Keratinocyte (primary cell): Measurements from ENCODE around the gene CUL4A. TPM values are rescaled to one million over a fixed set of nuclear protein-coding genes. Genes with fewer than 3 reads are reported as not detected.

ENCODE experiments used
- DNase-seq: peaks from one replicate; pipeline ENCODE4 v3.0.0-alpha.2; 2011; ENCODE audit warnings: low read depth, missing footprints, low spot score
- FAIRE-seq: peaks from 2 replicates; lab custom pipeline; 2011; peaks lifted over from hg19 to GRCh38; lab: Jason Lieb, UNC
- H2AFZ ChIP-seq: 2 replicates; pipeline ENCODE4 v1.6.0; 2012; ENCODE audit warnings: low read length, control low read depth, inconsistent platforms; ENCODE audit not compliant: control insufficient read depth
- H3K27ac ChIP-seq: 2 replicates; pipeline ENCODE4 v1.5.1; 2011; ENCODE audit warnings: low read length; ENCODE audit not compliant: control insufficient read depth, insufficient read depth
- H3K27me3 ChIP-seq: 3 replicates; pipeline ENCODE4 v1.6.0; 2011; ENCODE audit warnings: low read length; ENCODE audit not compliant: control insufficient read depth, insufficient read depth; ENCODE audit errors: extremely low read depth
- H3K36me3 ChIP-seq, 2 experiments: 2 replicates in 1 of 2; 3 replicates in 1 of 2; pipeline ENCODE4 v1.5.1; 2011; ENCODE audit warnings: low read length in 2 of 2, mild to moderate bottlenecking in 1 of 2; ENCODE audit not compliant: control insufficient read depth in 2 of 2, insufficient read depth in 2 of 2; ENCODE audit errors: extremely low read depth in 1 of 2
- H3K4me1 ChIP-seq: 3 replicates; pipeline ENCODE4 v1.5.1; 2011; ENCODE audit warnings: low read length; ENCODE audit not compliant: control insufficient read depth, insufficient read depth; ENCODE audit errors: extremely low read depth
- H3K4me2 ChIP-seq: 3 replicates; pipeline ENCODE4 v1.6.0; 2011; ENCODE audit warnings: low read depth, low read length; ENCODE audit not compliant: control insufficient read depth, insufficient read depth; ENCODE audit errors: extremely low read depth
- H3K4me3 ChIP-seq, 3 experiments: fragments of 200-600 bp in 1 of 3; sonication (generic) in 1 of 3; 2 replicates in 2 of 3; 3 replicates in 1 of 3; pipeline ENCODE4 v1.5.1; 2011 to 2016; ENCODE audit warnings: low read length in 3 of 3, mild to moderate bottlenecking in 3 of 3, control low read depth in 2 of 3, inconsistent platforms in 1 of 3, low read depth in 1 of 3, mixed read lengths in 1 of 3, mixed run types in 1 of 3, moderate library complexity in 1 of 3; ENCODE audit not compliant: control insufficient read depth in 2 of 3, insufficient read depth in 2 of 3; ENCODE audit errors: extremely low read depth in 1 of 3
- H3K79me2 ChIP-seq: 2 replicates; pipeline ENCODE4 v1.6.0; 2012; ENCODE audit warnings: low read length; ENCODE audit not compliant: control insufficient read depth, insufficient read depth
- H3K9ac ChIP-seq: 3 replicates; pipeline ENCODE4 v1.6.0; 2011; ENCODE audit warnings: low read length; ENCODE audit not compliant: control insufficient read depth, insufficient read depth; ENCODE audit errors: extremely low read depth
- H3K9me1 ChIP-seq: 3 replicates; pipeline ENCODE4 v1.6.0; 2011; ENCODE audit warnings: low read length; ENCODE audit not compliant: control insufficient read depth, insufficient read depth; ENCODE audit errors: extremely low read depth
- H3K9me3 ChIP-seq: 2 replicates; pipeline ENCODE4 v1.5.1; 2012; ENCODE audit warnings: low read depth, low read length; ENCODE audit not compliant: control insufficient read depth
- H4K20me1 ChIP-seq: 3 replicates; pipeline ENCODE4 v1.6.0; 2011; ENCODE audit warnings: low read length; ENCODE audit not compliant: control insufficient read depth, insufficient read depth; ENCODE audit errors: extremely low read depth
- EZH2 ChIP-seq: IDR thresholded peaks from one replicate; pipeline ENCODE4 v1.6.1; 2012; ENCODE audit warnings: inconsistent platforms, mild to moderate bottlenecking, low read length, moderate library complexity
- dilution Hi-C: fragments of 300-500 bp; cut with MboI; formaldehyde crosslinking; loops from one replicate; pipeline ENCODE4 v1.7.0; 2020; ENCODE audit warnings: low sequenced_read_pairs; ENCODE audit not compliant: extremely low pct_ligation_motif_present
- polyA plus RNA-seq, 5 experiments: library from polyadenylated mRNA; depleted of rRNA in 3 of 5; stranded (reverse) in 3 of 5; stranded (forward) in 1 of 5; unstranded in 1 of 5; fragments of >200 nt; gene quantifications; 1 replicate in 1 of 5; 2 replicates in 3 of 5; 3 replicates in 1 of 5; pipeline versions ENCODE4 v1.2.1 to v1.2.3, GENCODE V29; 2011 to 2012; ENCODE audit warnings: missing spikeins in 2 of 5, low read depth in 1 of 5, low replicate concordance in 1 of 5
- TF ChIP-seq, protein P1 (sequence below), 3 experiments: IDR thresholded peaks in 1 of 3; conservative IDR thresholded peaks in 1 of 3; optimal IDR thresholded peaks in 1 of 3; 2 replicates in 2 of 3; 3 replicates in 1 of 3; pipeline versions ENCODE3 to v1.5.1; 2011; ENCODE audit warnings: low read length in 3 of 3, mild to moderate bottlenecking in 3 of 3, moderate library complexity in 2 of 3, control low read depth in 1 of 3, inconsistent platforms in 1 of 3; ENCODE audit not compliant: insufficient read depth in 2 of 3; ENCODE audit errors: extremely low read depth in 1 of 3

Gene CUL4A
- polyA plus RNA-seq, 1 donor (not counting 4 experiments of a cell fraction or from before 2014, with no cell fraction given) = 57.3 TPM

DNA sequence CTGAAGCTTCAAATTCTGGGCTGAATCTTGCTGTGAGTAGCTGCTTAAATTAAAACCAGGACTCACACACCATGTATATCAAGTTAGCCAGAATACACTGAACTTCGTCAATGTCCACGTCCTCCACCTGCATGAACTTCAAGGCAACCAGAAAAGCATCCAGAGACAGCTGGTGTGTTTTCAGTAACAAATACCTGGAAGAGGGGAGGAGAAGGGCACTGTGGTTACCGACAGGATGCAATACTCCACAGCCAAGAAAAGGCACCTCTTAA lies 30.6 kb upstream of the CUL4A start:
- no peak overlapping the region for H3K4me3 ChIP-seq
- H4K20me1 ChIP-seq = peaks cover 3% of the 10 kb centered on the region
- peaks cover 24 to 40% of the 10 kb centered on the region in 2 experiments for H3K36me3 ChIP-seq
- H3K4me1 ChIP-seq = peaks cover 4% of the 10 kb centered on the region
- no peaks in the 10 kb centered on the region for H3K9me3 ChIP-seq
- dilution Hi-C loops = no loop called here
- FAIRE-seq (no peak), DNase-seq (no peak)
- H2AFZ ChIP-seq = no peak overlapping the region
- no peak overlapping the region for H3K9ac ChIP-seq
- no peak for TF ChIP-seq EZH2
- TF ChIP-seq, protein P1, sequence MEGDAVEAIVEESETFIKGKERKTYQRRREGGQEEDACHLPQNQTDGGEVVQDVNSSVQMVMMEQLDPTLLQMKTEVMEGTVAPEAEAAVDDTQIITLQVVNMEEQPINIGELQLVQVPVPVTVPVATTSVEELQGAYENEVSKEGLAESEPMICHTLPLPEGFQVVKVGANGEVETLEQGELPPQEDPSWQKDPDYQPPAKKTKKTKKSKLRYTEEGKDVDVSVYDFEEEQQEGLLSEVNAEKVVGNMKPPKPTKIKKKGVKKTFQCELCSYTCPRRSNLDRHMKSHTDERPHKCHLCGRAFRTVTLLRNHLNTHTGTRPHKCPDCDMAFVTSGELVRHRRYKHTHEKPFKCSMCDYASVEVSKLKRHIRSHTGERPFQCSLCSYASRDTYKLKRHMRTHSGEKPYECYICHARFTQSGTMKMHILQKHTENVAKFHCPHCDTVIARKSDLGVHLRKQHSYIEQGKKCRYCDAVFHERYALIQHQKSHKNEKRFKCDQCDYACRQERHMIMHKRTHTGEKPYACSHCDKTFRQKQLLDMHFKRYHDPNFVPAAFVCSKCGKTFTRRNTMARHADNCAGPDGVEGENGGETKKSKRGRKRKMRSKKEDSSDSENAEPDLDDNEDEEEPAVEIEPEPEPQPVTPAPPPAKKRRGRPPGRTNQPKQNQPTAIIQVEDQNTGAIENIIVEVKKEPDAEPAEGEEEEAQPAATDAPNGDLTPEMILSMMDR (optimal IDR thresholded peaks at IDR 0.05 in 1 of 3, IDR thresholded peaks at IDR 0.05 in 1 of 3, conservative IDR thresholded peaks at IDR 0.05 in 1 of 3; ENCODE audit: extremely low read depth in 1 of 3, insufficient read depth in 2 of 3, low read length in 3 of 3) = no peak
- H3K27me3 ChIP-seq = no peaks in the 10 kb centered on the region
- H3K9me1 ChIP-seq = no peaks in the 10 kb centered on the region
- no peak overlapping the region for H3K27ac ChIP-seq
- no peak overlapping the region for H3K4me2 ChIP-seq
- no peaks in the 10 kb centered on the region for H3K79me2 ChIP-seq

DNA sequence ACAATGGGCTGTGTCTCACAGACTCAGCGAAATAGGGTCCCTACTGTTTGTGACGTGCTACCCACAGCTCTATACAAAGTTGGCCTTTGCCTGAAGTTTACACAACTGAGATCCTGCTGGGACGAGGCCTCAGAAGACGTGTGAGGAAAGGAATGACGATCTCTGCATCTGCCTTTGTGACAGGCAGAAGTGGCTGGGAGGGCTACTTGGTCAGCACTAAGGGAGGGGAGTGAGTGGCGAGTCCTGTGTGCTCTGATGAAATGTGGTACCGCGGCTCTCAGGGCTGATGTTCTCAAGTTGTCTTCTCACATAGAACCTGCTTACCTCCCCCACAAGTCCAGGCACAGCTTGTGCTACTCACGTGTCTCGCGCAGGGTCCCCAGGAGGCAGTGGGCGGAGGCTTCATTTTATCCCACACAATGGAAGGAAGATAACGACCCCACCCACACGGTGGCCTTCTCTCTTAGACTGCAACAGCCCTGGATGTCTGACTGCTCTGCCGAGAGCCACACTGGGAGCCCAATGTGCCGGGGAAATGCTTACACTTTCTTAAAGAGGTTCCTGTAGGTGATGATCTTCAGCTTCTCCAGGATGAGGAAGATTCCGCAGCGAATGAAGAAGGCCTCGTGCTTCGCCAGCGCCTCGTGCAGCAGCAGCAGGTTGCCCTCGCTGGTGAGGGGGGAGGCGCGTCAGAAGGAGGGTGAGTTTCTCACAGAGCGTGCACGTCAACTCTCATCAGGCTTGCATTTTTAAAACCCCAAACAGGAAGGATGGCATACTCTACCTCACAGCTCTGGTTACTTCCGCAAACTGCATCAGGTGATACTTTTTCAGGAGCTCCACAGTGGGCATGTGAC lies 29.8 kb upstream of the CUL4A start:
- no peak for FAIRE-seq
- H3K36me3 ChIP-seq = peaks cover 24 to 42% of the 10 kb centered on the region in 2 experiments
- H3K27ac ChIP-seq = no peak overlapping the region

More for the DNA sequence above, 29.8 kb upstream of the CUL4A start:
- dilution Hi-C loops = no loop called here
- Histone ChIP-seq H4K20me1 (peaks cover 3% of the 10 kb centered on the region), H3K4me1 (peaks cover 4% of the 10 kb centered on the region), H3K9me1 (no peaks in the 10 kb centered on the region), H3K4me3 (no peak overlapping the region), H3K4me2 (no peak overlapping the region), H3K27me3 (no peaks in the 10 kb centered on the region), H3K79me2 (no peaks in the 10 kb centered on the region), H3K9me3 (no peaks in the 10 kb centered on the region), H2AFZ (no peak overlapping the region), H3K9ac (no peak overlapping the region)
- TF ChIP-seq, protein P1 (optimal IDR thresholded peaks at IDR 0.05 in 1 of 3, IDR thresholded peaks at IDR 0.05 in 1 of 3, conservative IDR thresholded peaks at IDR 0.05 in 1 of 3; ENCODE audit: extremely low read depth in 1 of 3, insufficient read depth in 2 of 3, low read length in 3 of 3) = no peak
- no peak for TF ChIP-seq EZH2
- no peak for DNase-seq
